Kidney epithelial cell (primary cell): Measurements from ENCODE around the gene AFF1. TPM values are rescaled to one million over a fixed set of nuclear protein-coding genes. Genes with fewer than 3 reads are reported as not detected.
"Not testable (repeated sequence)": the region's sequence is repeated elsewhere in the genome, so short reads cannot be mapped to it uniquely, and the experiment has no call there.

Experiments
- DNase-seq: peaks from one replicate; pipeline ENCODE4 v3.0.0-alpha.2; 2010; ENCODE audit warnings: low read depth
- H3K27me3 ChIP-seq: 2 replicates; pipeline ENCODE4 v1.6.0; 2011; ENCODE audit warnings: low read length; ENCODE audit not compliant: control insufficient read depth, insufficient read depth
- H3K36me3 ChIP-seq: 2 replicates; pipeline ENCODE4 v1.5.1; 2011; ENCODE audit warnings: low read length; ENCODE audit not compliant: control insufficient read depth, insufficient read depth
- H3K4me3 ChIP-seq: 2 replicates; pipeline ENCODE4 v1.5.1; 2011; ENCODE audit warnings: low read depth, mild to moderate bottlenecking, control low read depth, low read length
- CTCF ChIP-seq: IDR thresholded peaks from 2 replicates; pipeline ENCODE4 v1.5.1; 2011; ENCODE audit warnings: mild to moderate bottlenecking, moderate library complexity, low read length, control low read depth, inconsistent platforms; ENCODE audit not compliant: insufficient read depth, poor library complexity, severe bottlenecking
- total RNA-seq: library from RNA; depleted of rRNA; stranded (reverse); fragments of >200 nt; gene quantifications from 2 replicates; pipeline ENCODE4 v1.2.3, GENCODE V29; 2015

AFF1 gene
- total RNA-seq, 1 donor from 2014 or later: 16.9 TPM

- no peaks in the 10 kb centered on the region for H3K36me3 ChIP-seq
- H3K4me3 ChIP-seq: no peak overlapping the region
- no peak for TF ChIP-seq CTCF
- no peaks in the 10 kb centered on the region for H3K27me3 ChIP-seq
- no peak for DNase-seq
Observed at GRCh38 chr4:87078987-87079486, 144.2 kb downstream of the AFF1 start.

- H3K36me3 ChIP-seq: no peaks in the 10 kb centered on the region
- H3K4me3 ChIP-seq: no peak overlapping the region
- H3K27me3 ChIP-seq: no peaks in the 10 kb centered on the region
- TF ChIP-seq CTCF: no peak
- no peak for DNase-seq
Observed at GRCh38 chr4:87079967-87080366, 145.2 kb downstream of the AFF1 start.

GRCh38 chr4:87080462-87080861 lies 145.7 kb downstream of the AFF1 start:
- Histone ChIP-seq H3K27me3 (no peaks in the 10 kb centered on the region), H3K36me3 (no peaks in the 10 kb centered on the region), H3K4me3 (no peak overlapping the region)
- DNase-seq: no peak
- TF ChIP-seq CTCF: no peak

- Histone ChIP-seq H3K4me3 (no peak overlapping the region), H3K36me3 (no peaks in the 10 kb centered on the region), H3K27me3 (no peaks in the 10 kb centered on the region)
- no peak for DNase-seq
- no peak for TF ChIP-seq CTCF
Observed at GRCh38 chr4:87081826-87082225, 147.0 kb downstream of the AFF1 start.

DNA sequence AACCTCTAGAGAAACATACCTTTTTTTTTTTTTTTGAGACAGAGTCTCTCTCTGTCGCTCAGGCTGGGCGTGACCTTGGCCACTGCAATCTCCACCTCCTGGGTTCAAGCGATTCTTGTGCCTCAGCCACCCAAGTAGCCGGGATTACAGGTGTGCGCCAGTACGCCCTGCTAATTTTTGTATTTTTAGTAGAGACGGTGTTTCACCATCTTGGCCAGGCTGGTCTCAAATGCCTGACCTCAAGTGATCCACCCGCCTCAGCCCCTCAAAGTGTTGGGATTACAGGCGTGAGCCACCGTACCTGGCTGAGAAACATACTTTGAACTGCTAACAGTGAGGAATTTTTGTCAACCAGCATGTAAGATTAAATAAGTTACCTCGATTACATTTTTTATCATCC lies 150.9 kb downstream of the AFF1 start:
- not testable (repeated sequence) for H3K4me3 ChIP-seq, DNase-seq, H3K36me3 ChIP-seq, H3K27me3 ChIP-seq

DNA sequence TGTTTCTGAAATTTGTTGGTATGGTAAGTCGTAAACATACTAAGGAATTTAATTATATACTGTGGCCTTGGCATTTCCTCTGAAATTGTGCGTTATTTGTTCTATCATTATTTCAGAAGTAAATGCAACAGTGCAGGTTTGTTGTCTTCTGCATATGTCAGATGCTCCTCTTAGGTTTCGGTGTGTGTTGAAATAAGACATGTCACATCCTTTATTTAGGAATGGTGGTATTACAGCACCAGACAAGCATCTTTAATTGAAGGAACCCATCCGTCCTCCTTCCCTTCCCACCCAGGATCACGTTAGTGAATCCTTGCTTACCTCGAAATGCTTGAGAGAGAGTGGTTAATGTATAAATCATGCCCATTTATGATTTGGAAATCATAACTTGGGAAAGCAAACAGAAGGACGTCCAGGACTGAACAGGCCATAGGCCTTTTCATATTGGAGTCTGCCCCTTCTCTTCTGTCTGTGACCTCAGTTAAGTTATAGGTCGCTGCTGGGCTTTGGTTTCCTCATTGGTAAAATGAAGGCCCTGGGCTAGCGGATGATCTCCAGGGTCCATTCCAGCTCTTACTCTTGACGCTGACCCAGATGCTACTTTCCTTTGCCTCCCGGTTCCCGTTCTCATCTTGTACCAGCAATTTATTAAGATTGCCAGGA lies 151.5 kb downstream of the AFF1 start:
- Histone ChIP-seq H3K36me3 (no peaks in the 10 kb centered on the region), H3K4me3 (no peak overlapping the region), H3K27me3 (no peaks in the 10 kb centered on the region)
- TF ChIP-seq CTCF: no peak
- no peak for DNase-seq
